ENCODE results near the gene DDR2. TPM values are rescaled to one million over a fixed set of nuclear protein-coding genes. Genes with fewer than 3 reads are reported as not detected.

DDR2 gene
- total RNA-seq, 1 experiment from 2014 or later: 1.9 TPM

GRCh38 chr1:162621256-162621655, 11.0 kb upstream of the DDR2 start:
- BruUV-seq (replicated peaks): no TSS peak
- no peak for TF ChIP-seq TCF7L2 (IDR thresholded peaks at IDR 0.05; ENCODE audit: low read depth, low read length)
- no peak for TF ChIP-seq SIN3A (IDR thresholded peaks at IDR 0.05; ENCODE audit: borderline replicate concordance, insufficient read depth, low read depth, low read length)
- no peak for TF ChIP-seq REST (IDR thresholded peaks at IDR 0.05; ENCODE audit: insufficient read depth in 1 of 2, low read depth in 2 of 2, low read length in 1 of 2)
- TF ChIP-seq CTCF (IDR thresholded peaks at IDR 0.05): no peak
- no peak for TF ChIP-seq POLR2AphosphoS5 (IDR thresholded peaks at IDR 0.05; ENCODE audit: low read depth, low read length)
- Histone ChIP-seq H3K36me3 (ENCODE audit: control insufficient read depth, insufficient read depth, low read length) (no peaks in the 10 kb centered on the region), H3K9me3 (ENCODE audit: control insufficient read depth, insufficient read depth, low read depth, low read length) (peaks cover 5% of the 10 kb centered on the region; the same call in 1 of the 2 replicates), H3K4me3 (ENCODE audit: low read depth in 2 of 2, low read length in 2 of 2) (no peak overlapping the region), H3K4me1 (ENCODE audit: control insufficient read depth, insufficient read depth, low read length) (no peaks in the 10 kb centered on the region), H3K27ac (ENCODE audit: low read length) (no peak overlapping the region), H3K27me3 (ENCODE audit: control insufficient read depth, insufficient read depth, low read length) (no peaks in the 10 kb centered on the region)
- intact Hi-C loops (cut with micrococcal nuclease; ENCODE audit: unreplicated experiment): no loop called here
- CTCF ChIA-PET: no interaction called here
- ATAC-seq: no peak
- in situ Hi-C loops (cut with HindIII; ENCODE audit: low pct_unique_long_range_greater_than_20kb, low sequenced_read_pairs): no loop called here
- POLR2A ChIA-PET: no interaction called here
- DNase-seq (ENCODE audit: low read depth, low spot score): no peak

GRCh38 chr1:162625679-162626078, 6.6 kb upstream of the DDR2 start:
- intact Hi-C loops (cut with micrococcal nuclease; ENCODE audit: unreplicated experiment): no loop called here
- no peaks in the 10 kb centered on the region for H3K36me3 ChIP-seq (ENCODE audit: control insufficient read depth, insufficient read depth, low read length)
- H3K27ac ChIP-seq (ENCODE audit: low read length): no peak overlapping the region
- no peaks in the 10 kb centered on the region for H3K27me3 ChIP-seq (ENCODE audit: control insufficient read depth, insufficient read depth, low read length)
- TF ChIP-seq REST (IDR thresholded peaks at IDR 0.05; ENCODE audit: insufficient read depth in 1 of 2, low read depth in 2 of 2, low read length in 1 of 2) (no peak), CTCF (IDR thresholded peaks at IDR 0.05) (no peak), SIN3A (IDR thresholded peaks at IDR 0.05; ENCODE audit: borderline replicate concordance, insufficient read depth, low read depth, low read length) (no peak), TCF7L2 (IDR thresholded peaks at IDR 0.05; ENCODE audit: low read depth, low read length) (no peak), POLR2AphosphoS5 (IDR thresholded peaks at IDR 0.05; ENCODE audit: low read depth, low read length) (no peak)
- DNase-seq (ENCODE audit: low read depth, low spot score): no peak
- BruUV-seq (replicated peaks): no TSS peak
- H3K4me3 ChIP-seq (ENCODE audit: low read depth in 2 of 2, low read length in 2 of 2): no peak overlapping the region
- ATAC-seq: no peak
- 0 out of 2 replicates have a peak, but pooled peaks cover 3% of the 10 kb centered on the region for H3K4me1 ChIP-seq (ENCODE audit: control insufficient read depth, insufficient read depth, low read length)
- POLR2A ChIA-PET: no interaction called here
- CTCF ChIA-PET: interaction anchor here (0.5 kb wide), 1 partner anchor 313 kb away, joined by 3 read pairs; no protein-coding TSS in a partner anchor
- in situ Hi-C loops (cut with HindIII; ENCODE audit: low pct_unique_long_range_greater_than_20kb, low sequenced_read_pairs): no loop called here
- H3K9me3 ChIP-seq (ENCODE audit: control insufficient read depth, insufficient read depth, low read depth, low read length): no peaks in the 10 kb centered on the region
